Tibial nerve (tissue), 4 donors: Measurements from ENCODE around the gene RAB4A. TPM values are rescaled to one million over a fixed set of nuclear protein-coding genes. Genes with fewer than 3 reads are reported as not detected.

Source experiments
- DNase-seq, 2 donors: peaks; one replicate each; pipeline ENCODE4 v3.0.0-alpha.2; 2019; ENCODE audit warnings: low spot score in 2 of 2
- H3K27ac ChIP-seq, 4 donors: fragments of 200-600 bp; sonication (generic) in 3 of 4; one replicate each; pipeline ENCODE4 v1.5.1; 2017 to 2019; ENCODE audit warnings: mild to moderate bottlenecking in 1 of 4
- H3K27me3 ChIP-seq, 2 donors: fragments of 200-600 bp; sonication (generic) in 1 of 2; one replicate each; pipeline versions ENCODE4 v1.5.1 to v1.6.0; 2017 to 2019
- H3K36me3 ChIP-seq, 3 donors: fragments of 200-600 bp; sonication (generic); one replicate each; pipeline ENCODE4 v1.5.1; 2018 to 2019
- H3K4me1 ChIP-seq, 4 donors: fragments of 200-600 bp; sonication (generic) in 3 of 4; one replicate each; pipeline ENCODE4 v1.5.1; 2017 to 2019
- H3K4me3 ChIP-seq, 4 donors: fragments of 200-600 bp; sonication (generic) in 3 of 4; one replicate each; pipeline ENCODE4 v1.5.1; 2017 to 2019; ENCODE audit warnings: mild to moderate bottlenecking in 1 of 4, moderate library complexity in 1 of 4
- H3K9me3 ChIP-seq, 4 donors: fragments of 200-600 bp; sonication (generic) in 3 of 4; one replicate each; pipeline ENCODE4 v1.5.1; 2017 to 2019
- CTCF ChIP-seq, 5 experiments: fragments of 200-600 bp in 3 of 5; fragments of 450-650 bp in 2 of 5; sonication (generic) in 3 of 5; IDR thresholded peaks; one replicate each; pipeline ENCODE4 v1.5.1; 2016 to 2019; ENCODE audit warnings: antibody characterized with exemption in 5 of 5, mild to moderate bottlenecking in 3 of 5, moderate library complexity in 2 of 5
- EP300 ChIP-seq, 2 donors: sonication (generic); formaldehyde crosslinking; IDR thresholded peaks; one replicate each; pipeline ENCODE4 v1.6.1; 2017; ENCODE audit warnings: antibody characterized with exemption in 2 of 2, mild to moderate bottlenecking in 1 of 2
- POLR2A ChIP-seq, 2 donors: fragments of 450-650 bp; IDR thresholded peaks; one replicate each; pipeline ENCODE4 v1.6.1; 2017; ENCODE audit warnings: antibody characterized with exemption in 2 of 2, mild to moderate bottlenecking in 2 of 2, moderate library complexity in 2 of 2
- WGBS, 2 donors: methylation state at CpG; one replicate each; pipeline ENCODE4 v1.1.5; 2018; 5-methylcytosine and 5-hydroxymethylcytosine counted together
- total RNA-seq, 4 donors: library from RNA; depleted of rRNA; stranded (reverse); fragments of >200 nt; gene quantifications; one replicate each; pipeline ENCODE4 v1.1.0, GENCODE V29; 2016

Gene RAB4A
- total RNA-seq, 4 donors from 2014 or later: 16.2 to 41.3 (median 31.2) TPM

GRCh38 chr1:229339520-229339919, 68.6 kb downstream of the RAB4A start:
- Histone ChIP-seq H3K27me3 (no peaks in the 10 kb centered on the region), H3K4me1 (peaks cover 0 to 29% (median 3%) of the 10 kb centered on the region in 4 donors), H3K9me3 (peaks cover 0 to 5% (median 0%) of the 10 kb centered on the region in 4 donors), H3K27ac (no peak overlapping the region), H3K36me3 (peaks cover 0 to 18% (median 6%) of the 10 kb centered on the region in 3 donors), H3K4me3 (no peak overlapping the region)
- no peak for DNase-seq
- WGBS, 2 donors: 91 to 98% methylated on average over 3 of the region's 3 CpGs
- no peak for TF ChIP-seq POLR2A (IDR thresholded peaks at IDR 0.05)
- TF ChIP-seq CTCF (IDR thresholded peaks at IDR 0.05): no peak
- TF ChIP-seq EP300 (IDR thresholded peaks at IDR 0.05): no peak

DNA sequence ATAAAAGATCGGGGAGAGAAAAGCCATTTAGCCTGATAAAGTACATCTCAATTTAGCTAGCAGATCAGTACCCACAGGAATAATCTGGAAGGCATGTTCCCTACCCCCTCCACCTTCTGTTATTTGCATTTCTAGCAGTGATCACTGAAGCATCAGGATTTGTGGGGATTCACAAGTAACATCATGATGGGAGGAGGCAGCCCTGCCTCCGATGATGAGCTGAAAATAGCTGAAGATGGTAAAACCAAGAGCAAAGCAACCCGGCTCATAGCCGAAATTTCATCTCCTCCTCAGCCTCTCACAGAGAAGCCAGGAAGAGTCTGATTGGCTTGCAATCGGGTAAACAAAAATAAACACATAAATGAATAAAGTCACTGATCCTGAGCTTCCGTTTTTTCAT, 69.6 kb downstream of the RAB4A start:
- no peak for DNase-seq
- WGBS, 2 donors: 87 to 90% methylated on average over 6 of the region's 6 CpGs

GRCh38 chr1:229341774-229342655, 71.1 kb downstream of the RAB4A start:
- TF ChIP-seq CTCF (IDR thresholded peaks at IDR 0.05): peak in 1 of 5 experiments; percentile 12
- TF ChIP-seq POLR2A (IDR thresholded peaks at IDR 0.05): peak in 1 of 2 donors; percentile 74
- peak in 1 of 2 donors; percentile 90 for TF ChIP-seq EP300 (IDR thresholded peaks at IDR 0.05)
- Histone ChIP-seq H3K27me3 (peaks cover 0 to 4% of the 10 kb centered on the region in 2 donors), H3K4me3 (peak overlapping the region; percentile 85 to 97 (median 90)), H3K36me3 (no peaks in the 10 kb centered on the region), H3K27ac (peak overlapping the region; percentile 94 to 98 (median 95)), H3K4me1 (peaks cover 0 to 29% (median 3%) of the 10 kb centered on the region in 4 donors), H3K9me3 (no peaks in the 10 kb centered on the region)
- 0 to 1% methylated on average over 26 to 62 of the region's 103 CpGs for WGBS, 2 donors
- DNase-seq: peak; percentile 74 to 76

More for the DNA sequence above, 69.6 kb downstream of the RAB4A start:
- no peak overlapping the region for H3K27ac ChIP-seq
- no peaks in the 10 kb centered on the region for H3K27me3 ChIP-seq
- TF ChIP-seq EP300 (IDR thresholded peaks at IDR 0.05) (no peak), CTCF (IDR thresholded peaks at IDR 0.05) (no peak), POLR2A (IDR thresholded peaks at IDR 0.05) (no peak)
- H3K4me1 ChIP-seq: peaks cover 0 to 29% (median 3%) of the 10 kb centered on the region in 4 donors
- no peak overlapping the region for H3K4me3 ChIP-seq
- H3K36me3 ChIP-seq: peaks cover 0 to 9% (median 0%) of the 10 kb centered on the region in 3 donors
- H3K9me3 ChIP-seq: no peaks in the 10 kb centered on the region

DNA sequence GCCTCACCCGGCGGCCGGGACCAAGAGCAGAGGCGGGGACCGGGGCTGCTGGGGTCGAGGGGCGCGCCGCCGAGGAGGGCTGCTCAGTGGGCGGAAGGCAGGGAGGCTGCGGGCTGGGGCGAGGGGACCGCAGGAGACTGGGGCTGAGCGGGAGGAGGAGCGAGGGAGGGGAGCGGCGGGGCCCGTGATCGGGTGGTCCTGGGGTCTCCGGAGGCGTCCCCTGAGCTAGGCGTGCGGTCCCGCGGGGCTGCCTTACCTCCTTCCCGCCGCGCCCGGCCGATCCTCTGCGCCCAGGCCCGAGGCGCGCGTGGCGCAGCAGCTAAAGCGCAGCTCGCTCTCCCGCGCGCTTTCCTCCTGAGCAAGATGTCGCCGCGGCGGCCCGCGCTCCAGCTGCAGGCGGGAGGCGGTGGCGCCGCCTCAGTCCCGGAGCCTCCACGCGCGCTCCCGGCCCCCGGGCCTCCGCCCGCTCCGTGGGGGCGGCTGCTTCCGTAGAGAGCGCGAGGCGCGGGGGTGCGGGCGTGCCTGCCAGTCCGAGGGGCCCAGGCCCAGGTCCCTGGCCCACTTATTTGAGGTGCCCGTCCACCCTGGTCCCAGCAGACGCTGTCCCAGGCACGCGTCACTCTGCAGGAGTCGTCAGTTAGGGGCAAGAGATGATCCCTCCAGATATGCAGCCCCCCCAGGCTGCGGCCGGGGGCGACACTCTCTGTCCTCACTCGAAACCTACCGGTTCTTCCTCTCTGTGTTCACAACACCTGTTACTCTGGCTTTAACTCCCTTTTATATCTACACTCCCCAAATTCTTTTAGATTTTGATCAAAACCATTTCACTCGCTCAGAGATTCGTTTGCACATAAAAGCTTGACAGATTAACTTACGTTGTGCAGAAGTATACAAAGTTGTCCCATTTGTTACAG, 72.0 kb downstream of the RAB4A start, which contains the start of gene CCSAP:
TSS of gene CCSAP (minus strand) at position 392 of the 914 bp plus-strand sequence. CDS start 582 bp downstream, outside the sequence.
- H3K4me1 ChIP-seq: peaks cover 0 to 29% (median 3%) of the 10 kb centered on the region in 4 donors
- TF ChIP-seq POLR2A (IDR thresholded peaks at IDR 0.05): peak in 1 of 2 donors; percentile 53
- TF ChIP-seq CTCF (IDR thresholded peaks at IDR 0.05): peak in 2 of 5 experiments; percentile 2 to 11
- TF ChIP-seq EP300 (IDR thresholded peaks at IDR 0.05): peak in 1 of 2 donors; percentile 63
- no peaks in the 10 kb centered on the region for H3K9me3 ChIP-seq
- WGBS, 2 donors: 0% methylated on average over 17 to 40 of the region's 83 CpGs
- H3K27me3 ChIP-seq: peaks cover 0 to 4% of the 10 kb centered on the region in 2 donors
- peak within 1 kb of the TSS; percentile 94 to 98 (median 95) for H3K27ac ChIP-seq
- H3K36me3 ChIP-seq: no peaks in the 10 kb centered on the region
- peak within 1 kb of the TSS; percentile 85 to 97 (median 90) for H3K4me3 ChIP-seq
- DNase-seq: peak; percentile 23 to 24
